Panc1 (cell line): ENCODE measurements around the gene FAM107B. TPM values are rescaled to one million over a fixed set of nuclear protein-coding genes. Genes with fewer than 3 reads are reported as not detected.

Experiments
- ATAC-seq: fragments of 200-7000 bp; cut with Tn5 transposase; 2 replicates; pipeline ENCODE4 v1.9.1; 2020; ENCODE audit warnings: mild to moderate bottlenecking, moderate library complexity
- BruUV-seq: library from RNA; stranded (reverse); fragments of 400-500 nt; replicated peaks from 2 replicates; lab custom pipeline; 2021; lab: Mats Ljungman, UMichigan
- CTCF ChIA-PET: fragments of 300-600 bp; sonication (Branson Sonifier 250); formaldehyde crosslinking; loops from one replicate; lab custom pipeline; 2022; ENCODE audit warnings: antibody characterized with exemption; lab: Charles Lee
- POLR2A ChIA-PET: fragments of 300-600 bp; sonication (Branson Sonifier 250); formaldehyde crosslinking; loops from one replicate; lab custom pipeline; 2022; ENCODE audit warnings: antibody characterized with exemption; lab: Charles Lee
- DNase-seq: peaks from one replicate; pipeline ENCODE4 v3.0.0-alpha.2; 2010; ENCODE audit warnings: low read depth, low spot score
- H3K27ac ChIP-seq: 2 replicates; pipeline ENCODE4 v1.5.1; 2011; ENCODE audit warnings: mild to moderate bottlenecking, low read length, inconsistent platforms
- H3K27me3 ChIP-seq: fragments of 200-500 bp; sonication (Bioruptor generic); 2 replicates; pipeline ENCODE4 v1.6.0; 2014; ENCODE audit warnings: low read length, inconsistent platforms; ENCODE audit not compliant: control insufficient read depth, insufficient read depth
- H3K36me3 ChIP-seq: fragments of 200-500 bp; sonication (Bioruptor generic); 2 replicates; pipeline ENCODE4 v1.5.1; 2014; ENCODE audit warnings: inconsistent platforms, mild to moderate bottlenecking, low read length, moderate library complexity; ENCODE audit not compliant: control insufficient read depth, insufficient read depth
- H3K4me1 ChIP-seq: 2 replicates; pipeline ENCODE4 v1.5.1; 2011; ENCODE audit warnings: inconsistent platforms, mild to moderate bottlenecking, low read length, moderate library complexity; ENCODE audit not compliant: control insufficient read depth, insufficient read depth
- H3K4me3 ChIP-seq, 2 experiments: 2 replicates each; pipeline ENCODE4 v1.5.1; 2011 to 2012; ENCODE audit warnings: low read depth in 2 of 2, low read length in 2 of 2, mild to moderate bottlenecking in 2 of 2, inconsistent platforms in 1 of 2, moderate library complexity in 1 of 2
- H3K9me3 ChIP-seq: fragments of 200-500 bp; sonication (Bioruptor generic); 2 replicates; pipeline ENCODE4 v1.5.1; 2014; ENCODE audit warnings: low read depth, mild to moderate bottlenecking, inconsistent platforms, low read length, moderate library complexity; ENCODE audit not compliant: control insufficient read depth, insufficient read depth
- CTCF ChIP-seq: fragments of 450-650 bp; IDR thresholded peaks from 2 replicates; pipeline ENCODE4 v1.5.1; 2017; ENCODE audit warnings: mild to moderate bottlenecking
- POLR2AphosphoS5 ChIP-seq: IDR thresholded peaks from 2 replicates; pipeline ENCODE4 v1.6.1; 2012; ENCODE audit warnings: mild to moderate bottlenecking, low read depth, low read length, moderate library complexity
- SIN3A ChIP-seq: IDR thresholded peaks from 2 replicates; pipeline ENCODE4 v1.6.1; 2012; ENCODE audit warnings: low read depth, mild to moderate bottlenecking, low read length, moderate library complexity, borderline replicate concordance; ENCODE audit not compliant: insufficient read depth
- TCF7L2 ChIP-seq: IDR thresholded peaks from 2 replicates; pipeline ENCODE4 v1.6.1; 2011; ENCODE audit warnings: mild to moderate bottlenecking, low read depth, low read length, inconsistent platforms
- in situ Hi-C: cut with HindIII; loops from 2 replicates; pipeline ENCODE4 v1.10.0; 2016; ENCODE audit warnings: low sequenced_read_pairs, low pct_unique_long_range_greater_than_20kb
- intact Hi-C: fragments of 100-400 bp; cut with micrococcal nuclease; formaldehyde crosslinking; loops from one replicate; pipeline ENCODE4 v1.10.0; 2022; ENCODE audit not compliant: unreplicated experiment
- total RNA-seq: library from RNA; stranded (reverse); gene quantifications from one replicate; pipeline ENCODE4 v1.2.1, GENCODE V29; 2021; ENCODE audit not compliant: unreplicated experiment
- TF ChIP-seq, protein P1 (sequence below), 2 experiments: IDR thresholded peaks; 2 replicates each; pipeline ENCODE4 v1.6.1; 2011 to 2012; ENCODE audit warnings: low read depth in 2 of 2, control low read depth in 1 of 2, low read length in 1 of 2, mild to moderate bottlenecking in 1 of 2, moderate library complexity in 1 of 2; ENCODE audit not compliant: insufficient read depth in 1 of 2

FAM107B gene
- total RNA-seq, 1 experiment from 2014 or later = 13.4 TPM

GRCh38 chr10:14731875-14732512, 42.7 kb downstream of the FAM107B start:
- no TSS peak for BruUV-seq
- DNase-seq = no peak
- no peaks in the 10 kb centered on the region for H3K27me3 ChIP-seq
- no peaks in the 10 kb centered on the region for H3K36me3 ChIP-seq
- TF ChIP-seq CTCF (no peak), SIN3A (no peak), TCF7L2 (no peak), POLR2AphosphoS5 (no peak)
- TF ChIP-seq, protein P1, sequence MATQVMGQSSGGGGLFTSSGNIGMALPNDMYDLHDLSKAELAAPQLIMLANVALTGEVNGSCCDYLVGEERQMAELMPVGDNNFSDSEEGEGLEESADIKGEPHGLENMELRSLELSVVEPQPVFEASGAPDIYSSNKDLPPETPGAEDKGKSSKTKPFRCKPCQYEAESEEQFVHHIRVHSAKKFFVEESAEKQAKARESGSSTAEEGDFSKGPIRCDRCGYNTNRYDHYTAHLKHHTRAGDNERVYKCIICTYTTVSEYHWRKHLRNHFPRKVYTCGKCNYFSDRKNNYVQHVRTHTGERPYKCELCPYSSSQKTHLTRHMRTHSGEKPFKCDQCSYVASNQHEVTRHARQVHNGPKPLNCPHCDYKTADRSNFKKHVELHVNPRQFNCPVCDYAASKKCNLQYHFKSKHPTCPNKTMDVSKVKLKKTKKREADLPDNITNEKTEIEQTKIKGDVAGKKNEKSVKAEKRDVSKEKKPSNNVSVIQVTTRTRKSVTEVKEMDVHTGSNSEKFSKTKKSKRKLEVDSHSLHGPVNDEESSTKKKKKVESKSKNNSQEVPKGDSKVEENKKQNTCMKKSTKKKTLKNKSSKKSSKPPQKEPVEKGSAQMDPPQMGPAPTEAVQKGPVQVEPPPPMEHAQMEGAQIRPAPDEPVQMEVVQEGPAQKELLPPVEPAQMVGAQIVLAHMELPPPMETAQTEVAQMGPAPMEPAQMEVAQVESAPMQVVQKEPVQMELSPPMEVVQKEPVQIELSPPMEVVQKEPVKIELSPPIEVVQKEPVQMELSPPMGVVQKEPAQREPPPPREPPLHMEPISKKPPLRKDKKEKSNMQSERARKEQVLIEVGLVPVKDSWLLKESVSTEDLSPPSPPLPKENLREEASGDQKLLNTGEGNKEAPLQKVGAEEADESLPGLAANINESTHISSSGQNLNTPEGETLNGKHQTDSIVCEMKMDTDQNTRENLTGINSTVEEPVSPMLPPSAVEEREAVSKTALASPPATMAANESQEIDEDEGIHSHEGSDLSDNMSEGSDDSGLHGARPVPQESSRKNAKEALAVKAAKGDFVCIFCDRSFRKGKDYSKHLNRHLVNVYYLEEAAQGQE (IDR thresholded peaks at IDR 0.05; ENCODE audit: insufficient read depth in 1 of 2, low read depth in 2 of 2, low read length in 1 of 2) = no peak
- in situ Hi-C loops (no loop called here), intact Hi-C loops (no loop called here)
- H3K4me1 ChIP-seq = no peaks in the 10 kb centered on the region
- no peak overlapping the region for H3K27ac ChIP-seq
- POLR2A ChIA-PET = no interaction called here
- no peaks in the 10 kb centered on the region for H3K9me3 ChIP-seq
- no peak overlapping the region for H3K4me3 ChIP-seq
- ATAC-seq = no peak
- CTCF ChIA-PET = no interaction called here

- intact Hi-C loops (no loop called here), in situ Hi-C loops (no loop called here)
- ChIA-PET CTCF (no interaction called here), POLR2A (no interaction called here)
- Histone ChIP-seq H3K4me1 (no peaks in the 10 kb centered on the region), H3K4me3 (no peak overlapping the region), H3K27ac (no peak overlapping the region), H3K9me3 (no peaks in the 10 kb centered on the region), H3K27me3 (no peaks in the 10 kb centered on the region), H3K36me3 (no peaks in the 10 kb centered on the region)
- DNase-seq (no peak), ATAC-seq (no peak)
- BruUV-seq = no TSS peak
- TF ChIP-seq POLR2AphosphoS5 = no peak
- TF ChIP-seq TCF7L2 = no peak
- no peak for TF ChIP-seq SIN3A
- no peak for TF ChIP-seq CTCF
- TF ChIP-seq, protein P1 (IDR thresholded peaks at IDR 0.05; ENCODE audit: insufficient read depth in 1 of 2, low read depth in 2 of 2, low read length in 1 of 2) = no peak
These were observed 46.4 kb downstream of the FAM107B start for GRCh38 chr10:14728346-14728745.
